T-helper 1 cell treated with Interleukin-12 subunit alpha and Interleukin-12 subunit beta and Interleukin-4 antibody, amounts not matched to agents 30 ng/mL and 1 ng/mL, for 36 hours (primary cell): ENCODE results near the gene TACC3. TPM values are rescaled to one million over a fixed set of nuclear protein-coding genes. Genes with fewer than 3 reads are reported as not detected.

Source experiments
- intact Hi-C: fragments of 100-400 bp; cut with micrococcal nuclease; formaldehyde crosslinking; loops from one replicate; pipeline ENCODE4 v1.15.1; 2024
- total RNA-seq: library from RNA; stranded (reverse); gene quantifications from 2 replicates; pipeline ENCODE4 v1.2.3, GENCODE V29; 2022

TACC3 gene
- total RNA-seq, 1 donor from 2014 or later, result 173 TPM

DNA sequence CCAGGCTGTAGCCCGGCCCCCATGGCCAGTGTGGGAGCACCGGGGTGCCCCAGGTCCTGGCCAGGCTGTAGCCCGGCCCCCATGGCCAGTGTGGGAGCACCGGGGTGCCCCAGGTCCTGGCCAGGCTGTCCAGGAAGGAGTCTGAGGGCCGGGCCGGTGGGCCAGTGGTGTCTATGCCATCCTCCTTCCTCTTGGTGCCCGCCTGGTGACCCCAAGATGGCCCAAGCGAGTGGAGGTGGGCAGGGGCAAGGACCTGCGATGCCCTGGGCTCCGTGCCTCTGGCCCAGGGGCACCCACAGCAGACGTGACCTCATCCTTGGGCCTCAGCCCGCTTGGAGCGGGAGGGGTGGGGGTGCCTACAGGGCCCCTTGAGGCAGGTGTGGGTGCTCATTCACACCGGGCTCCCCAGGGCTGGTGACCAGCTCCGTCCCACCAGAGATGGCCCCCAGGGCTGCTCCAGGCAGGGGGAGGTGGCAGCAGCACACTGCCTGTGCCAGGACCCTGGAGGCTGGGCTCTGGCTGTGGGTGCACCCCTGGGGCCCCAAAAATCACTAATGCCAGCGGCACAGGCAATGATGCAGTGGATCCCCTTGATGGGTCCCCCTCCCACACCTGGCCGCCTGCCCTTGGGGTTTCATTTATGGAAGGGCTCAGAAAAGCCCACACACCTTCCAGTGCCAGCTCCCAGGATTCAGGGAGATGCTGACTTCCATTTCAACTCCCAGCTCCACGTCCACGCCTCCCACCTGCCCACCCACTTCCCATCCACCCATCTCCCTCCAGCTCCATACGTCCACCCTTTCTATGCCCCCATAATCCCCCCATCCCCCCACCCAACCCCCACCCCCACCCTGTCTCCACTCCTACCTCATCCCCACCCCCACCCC lies 35.8 kb downstream of the TACC3 start:
- intact Hi-C loops, result no loop called here

DNA sequence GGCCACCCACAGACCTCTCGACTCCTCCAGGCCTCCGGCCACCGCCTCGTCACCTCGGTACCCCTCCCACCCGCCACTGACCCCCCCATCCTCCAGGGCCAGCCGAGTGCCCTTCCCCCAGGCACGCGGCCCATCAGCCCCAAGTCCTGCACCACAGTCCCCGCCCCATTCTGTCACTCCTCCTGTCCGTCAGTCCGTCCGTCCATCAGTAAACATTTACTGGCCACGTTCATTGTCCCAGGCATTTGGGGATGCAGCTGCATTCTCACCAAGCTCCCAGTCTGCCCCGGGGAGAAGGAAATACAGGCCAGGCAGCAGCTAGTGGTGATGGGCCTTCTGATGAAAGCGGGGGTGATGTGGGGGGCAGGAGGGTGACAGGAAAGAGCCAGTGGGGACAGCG lies 36.5 kb downstream of the TACC3 start:
- intact Hi-C loops, result no loop called here

DNA sequence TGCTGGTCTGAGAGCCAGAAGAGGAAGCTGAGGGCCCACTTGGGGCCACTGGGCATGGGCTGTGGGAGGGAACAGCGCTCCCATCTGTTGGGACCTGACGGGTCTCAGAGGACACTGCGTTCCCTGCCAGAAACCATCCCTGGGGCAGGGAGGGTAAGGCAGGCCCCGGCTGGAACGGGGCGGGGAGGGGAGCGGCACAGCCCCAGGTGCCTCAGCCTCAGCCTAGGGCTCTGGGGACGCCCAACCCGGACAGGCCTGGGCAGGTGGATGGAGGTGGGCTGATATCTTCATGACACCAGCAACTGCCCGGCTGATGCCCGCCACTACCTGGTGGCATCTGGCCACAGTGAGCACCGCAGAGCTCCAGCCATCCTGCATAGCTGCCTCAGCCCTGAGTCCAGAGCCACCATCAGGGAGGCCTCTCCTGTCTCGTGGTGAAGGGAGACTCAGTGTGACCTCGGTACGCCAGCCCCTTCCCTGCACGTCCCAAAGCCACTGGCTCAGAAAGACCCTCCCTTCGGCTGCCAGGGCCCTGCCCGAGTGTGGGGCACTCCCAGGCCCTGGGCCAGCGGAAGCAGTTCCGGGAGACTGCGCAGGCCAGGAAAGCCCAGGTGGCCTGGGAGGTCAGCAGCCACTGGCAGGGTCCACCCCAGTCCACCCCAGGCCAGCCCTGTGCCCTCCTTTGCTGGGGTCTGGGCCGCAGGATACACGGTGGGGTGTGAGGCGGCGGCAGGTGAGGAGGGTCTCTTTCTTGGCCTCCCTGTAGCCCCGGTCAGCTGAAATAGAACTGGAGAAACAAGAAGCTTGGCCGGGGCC lies 37.2 kb downstream of the TACC3 start:
- intact Hi-C loops, result no loop called here

DNA sequence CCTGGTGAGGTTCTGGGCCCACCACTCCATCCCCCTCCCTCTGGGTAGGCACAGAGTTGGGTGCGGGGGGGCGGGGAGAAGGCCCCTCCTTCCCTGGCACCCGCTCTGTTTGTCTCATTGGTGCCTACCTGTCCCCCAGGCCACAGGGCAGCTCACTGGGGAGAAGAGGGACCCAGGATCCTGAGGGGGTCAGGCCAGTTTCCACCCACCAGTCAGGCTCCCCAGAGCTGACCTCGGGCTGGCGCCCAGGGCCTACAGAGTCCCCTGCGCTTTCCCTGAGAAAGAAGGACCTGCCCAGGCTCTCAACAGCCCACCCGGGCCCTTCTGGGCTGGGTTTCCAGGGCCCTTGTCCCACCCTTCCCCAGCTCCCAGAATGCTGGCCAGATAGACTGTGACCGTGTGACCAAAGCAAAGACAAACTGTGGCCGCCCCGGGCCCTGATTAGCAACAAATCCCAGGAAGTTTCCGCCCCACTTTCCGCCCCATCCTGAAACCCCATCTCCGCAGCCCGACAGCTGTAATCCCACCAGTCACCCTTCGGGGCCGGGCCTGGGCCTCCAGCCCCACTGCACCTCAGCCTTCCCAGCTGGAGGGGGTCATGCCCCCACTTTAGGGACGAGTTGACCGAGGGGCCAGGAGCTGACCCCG lies 38.0 kb downstream of the TACC3 start:
- intact Hi-C loops, result no loop called here

DNA sequence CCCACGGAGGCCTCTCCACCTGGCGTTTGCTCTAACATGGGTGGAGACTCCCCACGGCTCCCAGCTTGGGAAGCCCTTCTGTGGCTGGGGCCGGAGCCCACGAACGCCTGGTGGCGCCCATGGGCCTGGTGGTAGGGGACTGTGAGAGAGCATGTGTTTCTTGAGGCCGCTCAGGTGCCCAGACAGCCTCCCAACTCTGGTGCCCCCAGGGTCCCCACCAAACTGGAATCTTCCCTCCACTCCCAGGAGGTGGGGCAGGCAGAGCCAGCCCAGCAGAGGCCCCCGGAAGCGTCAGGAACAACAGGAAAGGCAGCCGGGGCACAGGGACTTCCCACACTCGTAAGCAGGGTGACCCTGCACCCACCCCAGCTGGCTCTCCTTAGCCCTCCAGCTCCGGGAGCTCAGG lies 38.5 kb downstream of the TACC3 start:
- intact Hi-C loops, result no loop called here

DNA sequence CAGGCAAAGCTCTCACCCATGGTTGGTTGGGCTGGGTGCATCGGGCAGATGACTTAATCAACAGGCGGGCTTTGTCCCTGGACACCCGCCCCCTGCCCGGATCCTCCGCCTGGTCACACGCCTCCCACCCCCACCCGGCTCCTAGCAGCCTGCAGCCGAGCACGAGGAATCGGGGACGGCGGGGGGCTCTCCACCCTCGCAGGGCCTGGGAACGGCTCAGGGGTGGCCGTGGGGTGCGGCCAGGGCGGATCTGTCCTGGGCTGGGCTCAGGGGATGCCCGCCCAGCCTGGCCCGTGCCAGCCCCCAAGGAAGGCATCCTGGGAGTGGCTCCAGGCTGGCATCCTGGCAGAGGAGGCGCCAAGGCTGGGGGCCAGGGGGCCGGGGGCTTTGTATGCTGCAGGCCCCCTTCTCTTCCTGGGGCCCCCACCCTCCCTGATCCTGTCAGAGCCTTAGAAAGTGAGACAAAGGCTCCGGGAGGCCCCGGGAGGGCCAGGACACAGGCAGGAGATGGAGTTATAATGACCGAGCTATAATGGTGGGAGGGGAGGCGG lies 39.3 kb downstream of the TACC3 start:
- intact Hi-C loops, result no loop called here

DNA sequence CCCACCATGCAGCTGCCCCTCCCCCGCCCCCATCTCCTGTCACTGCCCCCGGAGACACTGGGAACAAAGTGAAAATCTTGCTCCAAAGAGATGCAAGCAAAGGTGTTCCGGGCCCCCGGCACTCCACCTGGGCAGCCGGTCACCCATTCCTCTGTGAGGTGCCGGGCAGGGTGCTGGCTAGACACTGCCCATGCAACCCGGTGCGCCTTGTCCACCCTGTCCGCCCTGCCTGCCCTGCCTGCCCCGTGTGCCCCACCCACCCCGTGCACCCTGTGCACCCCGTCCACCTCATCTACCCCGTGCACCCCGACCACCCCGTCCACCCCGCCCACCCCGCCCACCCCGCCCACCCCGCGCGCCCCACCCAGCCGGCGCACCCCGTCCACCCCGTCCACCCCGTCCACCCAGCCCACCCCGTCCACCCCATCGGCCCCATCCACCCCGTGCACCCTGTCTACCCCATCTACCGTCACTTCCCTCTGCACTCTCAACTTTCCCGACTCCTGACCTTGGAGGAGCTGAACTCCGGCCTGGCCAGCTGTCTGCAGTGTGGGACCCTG lies 39.9 kb downstream of the TACC3 start:
- intact Hi-C loops, result no loop called here

DNA sequence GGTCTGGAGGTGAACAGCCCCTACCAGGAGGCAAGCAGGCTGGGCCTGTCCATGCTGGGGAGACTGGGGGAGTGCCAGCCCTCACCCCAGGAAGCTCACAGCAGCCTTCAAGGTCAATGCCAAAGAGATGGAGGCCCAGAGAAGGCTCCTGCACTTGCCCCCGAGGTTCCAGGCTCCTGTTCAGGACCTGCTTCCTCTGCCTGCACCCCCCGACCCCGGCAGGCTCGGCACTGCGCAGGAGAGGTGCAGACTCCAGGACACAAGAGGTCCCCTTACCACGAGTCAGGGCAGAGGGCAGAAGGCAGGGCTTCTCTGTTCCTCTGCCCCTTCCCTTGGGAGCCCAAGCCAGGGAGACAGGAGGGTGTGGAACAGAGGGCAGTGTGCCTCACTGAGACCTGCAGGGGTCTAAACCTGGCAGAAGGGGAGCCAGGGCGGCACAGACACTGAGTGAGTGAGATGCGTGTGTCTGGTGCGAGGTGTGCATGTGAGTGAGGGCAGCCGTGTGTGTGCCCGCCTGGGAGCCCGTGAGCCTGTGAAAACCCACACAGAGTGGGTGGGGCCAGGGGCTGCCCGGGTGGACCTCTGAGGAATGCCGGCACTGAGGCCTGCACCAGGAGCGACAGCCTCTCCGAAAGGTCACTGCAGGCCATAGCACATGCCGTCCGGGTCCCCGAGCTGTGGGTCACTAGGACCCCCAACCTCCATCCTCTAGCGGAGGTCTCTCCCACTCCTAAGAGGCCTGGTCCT lies 41.1 kb downstream of the TACC3 start:
- intact Hi-C loops, result no loop called here

DNA sequence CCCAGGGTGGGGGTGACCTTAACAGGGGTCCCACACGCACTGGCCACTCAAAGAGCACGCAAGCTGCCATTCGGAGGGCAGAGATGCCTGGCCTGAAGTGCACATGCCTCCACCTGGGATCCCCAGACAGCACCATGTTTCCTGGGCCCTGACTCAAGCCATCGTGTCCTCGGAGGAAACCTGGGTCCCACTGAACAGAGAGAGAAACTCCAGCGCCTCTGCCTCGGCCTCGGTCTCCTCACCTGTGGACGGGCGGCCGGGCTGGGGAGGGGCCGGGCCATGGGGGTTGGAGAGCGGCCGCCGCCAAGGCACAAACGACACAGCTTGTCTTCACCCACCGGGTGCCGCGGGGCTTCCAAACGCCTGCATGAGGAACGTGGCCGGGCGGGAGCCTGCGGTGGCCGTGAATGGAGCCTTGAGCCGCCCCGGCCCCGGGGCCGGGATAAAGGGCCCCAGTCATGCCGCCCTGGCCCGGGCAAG lies 41.8 kb downstream of the TACC3 start:
- intact Hi-C loops, result no loop called here

DNA sequence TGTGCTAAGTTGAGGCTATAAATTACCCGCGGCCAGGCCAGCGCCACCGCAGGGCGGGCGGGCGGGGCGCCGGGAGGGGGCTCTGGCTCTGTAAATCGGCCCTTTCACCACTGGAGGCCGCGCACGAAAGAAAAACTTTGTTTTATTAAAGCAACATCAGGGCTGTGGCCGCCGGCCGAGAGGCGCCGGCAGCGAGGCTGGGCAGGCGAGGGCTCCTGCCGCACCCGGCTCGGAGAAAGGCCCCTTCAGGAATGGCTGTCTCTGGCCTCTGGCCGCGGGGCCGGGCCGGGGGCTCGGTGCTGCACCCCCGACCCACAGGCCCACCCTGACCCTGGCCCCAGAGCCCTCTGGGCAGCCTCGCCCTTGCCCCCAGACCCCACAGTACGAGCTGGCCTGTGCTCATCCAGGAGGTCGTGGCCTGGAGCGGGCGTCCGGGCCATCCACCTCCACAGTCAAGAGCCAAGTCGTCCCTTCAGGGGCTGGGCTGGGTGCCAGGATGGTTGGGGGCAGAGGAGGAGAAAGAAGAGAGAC lies 42.3 kb downstream of the TACC3 start:
- intact Hi-C loops, result no loop called here

DNA sequence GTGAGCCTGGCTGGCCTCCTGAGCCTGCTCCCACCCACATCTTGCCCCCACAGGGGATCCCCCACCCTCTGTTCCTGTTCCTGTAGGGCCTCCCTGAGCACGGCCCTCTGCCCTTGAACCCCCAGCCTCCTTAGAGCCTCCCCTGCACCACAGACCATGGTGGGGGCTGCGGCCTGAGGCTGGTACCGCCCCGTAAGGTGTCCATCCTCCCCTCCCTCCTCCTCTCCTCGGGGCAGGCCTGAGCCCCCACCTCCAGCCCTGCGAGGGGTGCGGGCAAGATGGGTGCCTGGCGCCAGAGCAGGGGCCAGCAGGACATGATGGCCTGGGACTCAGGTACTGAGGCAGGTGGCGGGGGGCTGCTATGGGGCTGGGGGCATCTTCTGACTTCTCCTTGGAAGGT lies 43.3 kb downstream of the TACC3 start:
- intact Hi-C loops, result no loop called here

DNA sequence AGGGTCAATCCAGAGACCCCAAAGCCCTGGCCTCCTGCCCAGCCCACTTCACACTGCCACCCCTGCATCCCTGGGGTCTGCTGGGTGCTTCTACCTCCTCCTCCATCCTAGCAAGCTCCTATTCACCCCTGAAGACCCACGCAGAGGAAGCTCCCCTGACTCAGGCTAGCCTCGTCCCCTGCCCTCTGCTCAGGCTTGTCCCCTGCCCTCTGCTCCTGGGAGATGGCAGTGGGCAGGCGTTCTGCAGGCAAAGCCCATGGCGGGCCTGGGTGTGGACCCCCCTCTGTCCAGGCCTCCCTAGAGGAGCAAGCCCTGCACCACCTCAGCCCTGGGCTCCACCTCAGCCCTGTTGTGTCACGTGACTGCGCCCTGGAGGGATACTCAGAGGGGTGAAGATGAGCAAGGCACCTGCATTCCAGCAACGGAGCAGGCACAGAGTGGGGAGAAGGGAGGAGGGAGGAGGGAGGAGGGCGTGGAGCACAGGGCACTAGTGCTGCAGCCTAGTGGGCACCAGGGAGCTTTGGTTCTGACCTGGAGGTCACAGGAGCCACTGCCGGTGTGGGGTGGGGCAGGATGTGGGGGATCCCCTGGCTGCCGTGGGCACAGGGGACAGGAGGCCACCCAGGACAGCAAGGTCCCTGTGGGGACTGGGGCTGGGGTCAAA lies 44.2 kb downstream of the TACC3 start:
- intact Hi-C loops, result no loop called here

DNA sequence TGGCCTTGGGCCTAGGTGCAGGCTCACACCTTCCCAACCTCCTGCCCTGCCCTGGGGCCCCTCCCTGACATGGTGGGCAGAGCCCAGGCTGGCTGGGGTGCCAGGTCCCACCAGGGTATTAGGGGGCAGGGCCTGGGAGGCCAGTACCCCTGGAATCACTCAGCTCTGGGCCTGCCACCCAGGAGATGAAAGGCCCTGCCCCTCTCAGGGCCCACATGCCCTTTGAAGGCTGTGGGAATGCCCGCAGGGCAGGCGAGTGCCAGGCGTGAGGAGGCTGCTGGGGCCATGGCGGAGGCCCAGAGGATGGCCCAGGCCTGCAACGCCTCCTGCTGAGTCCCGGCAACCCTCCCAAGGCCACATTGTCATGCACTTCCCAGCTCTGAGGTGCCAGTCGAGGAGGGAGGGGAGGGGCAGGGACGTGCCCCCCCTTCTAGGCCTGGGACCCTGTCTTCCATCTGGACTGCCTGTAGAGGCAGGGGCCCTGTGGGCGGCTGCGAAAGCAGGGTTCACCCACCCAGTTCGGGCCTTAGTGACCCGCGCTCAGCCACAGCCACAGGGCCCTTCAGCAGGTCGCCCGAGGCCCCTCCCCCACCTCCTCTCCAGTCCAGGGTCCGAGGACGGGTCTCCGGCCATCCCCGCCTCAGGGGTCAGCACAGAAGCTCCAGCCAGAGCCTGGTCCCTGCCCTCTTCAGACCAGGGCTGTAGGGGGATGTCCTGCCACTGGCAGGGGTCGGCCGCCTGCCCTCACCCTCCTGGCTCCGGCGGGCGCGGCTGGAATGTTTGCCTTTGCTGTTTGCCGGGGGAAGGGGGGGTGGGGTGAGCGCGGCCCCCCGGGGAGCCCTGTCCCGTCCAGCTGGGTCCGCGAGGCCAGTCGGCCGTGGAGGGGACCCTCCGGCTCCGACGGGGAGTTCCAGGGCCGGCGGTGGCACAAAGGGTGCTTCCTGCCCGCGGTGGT lies 45.1 kb downstream of the TACC3 start:
- intact Hi-C loops, result loop anchor here (1.0 kb wide), 1 partner anchor 27 kb away; the partner anchor contains the start of gene FGFR3

DNA sequence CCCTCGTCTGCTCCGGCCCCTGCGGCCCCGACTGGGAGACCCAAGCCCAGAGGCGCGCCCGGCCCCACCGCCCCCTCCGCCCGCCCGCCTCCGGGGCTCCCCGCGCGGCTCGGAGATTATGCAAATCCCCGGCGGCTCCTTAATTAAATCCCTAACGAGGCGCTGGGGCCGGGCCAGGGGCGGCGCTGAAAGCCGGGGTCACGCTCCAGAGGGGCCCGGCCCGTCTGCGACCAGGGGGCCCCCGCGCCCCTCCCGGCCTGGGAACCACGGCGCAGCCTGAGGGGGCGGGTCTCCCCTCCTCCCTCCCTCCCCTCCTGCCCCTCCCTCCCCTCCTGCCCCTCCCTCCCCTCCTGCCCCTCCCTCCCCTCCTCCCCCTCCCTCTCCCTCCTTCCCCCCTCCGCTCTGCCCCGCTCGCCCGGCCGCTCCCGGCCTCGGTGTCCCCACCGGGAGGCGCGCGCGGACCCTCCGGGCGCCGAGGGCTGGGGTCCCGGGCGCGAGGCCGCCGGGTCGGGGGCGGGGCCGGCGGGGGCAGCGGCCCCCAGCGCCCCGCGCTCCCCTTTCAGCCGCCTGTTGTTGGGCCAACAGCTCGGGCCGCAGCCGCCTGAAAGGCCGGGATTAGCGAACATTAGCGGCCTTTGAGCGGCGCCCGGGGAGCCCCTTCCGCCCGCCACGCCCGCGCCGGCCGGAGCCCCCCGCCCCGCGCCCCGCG lies 45.9 kb downstream of the TACC3 start:
- intact Hi-C loops, result loop anchor here (1.0 kb wide), 1 partner anchor 26 kb away; the partner anchor contains the start of gene FGFR3

DNA sequence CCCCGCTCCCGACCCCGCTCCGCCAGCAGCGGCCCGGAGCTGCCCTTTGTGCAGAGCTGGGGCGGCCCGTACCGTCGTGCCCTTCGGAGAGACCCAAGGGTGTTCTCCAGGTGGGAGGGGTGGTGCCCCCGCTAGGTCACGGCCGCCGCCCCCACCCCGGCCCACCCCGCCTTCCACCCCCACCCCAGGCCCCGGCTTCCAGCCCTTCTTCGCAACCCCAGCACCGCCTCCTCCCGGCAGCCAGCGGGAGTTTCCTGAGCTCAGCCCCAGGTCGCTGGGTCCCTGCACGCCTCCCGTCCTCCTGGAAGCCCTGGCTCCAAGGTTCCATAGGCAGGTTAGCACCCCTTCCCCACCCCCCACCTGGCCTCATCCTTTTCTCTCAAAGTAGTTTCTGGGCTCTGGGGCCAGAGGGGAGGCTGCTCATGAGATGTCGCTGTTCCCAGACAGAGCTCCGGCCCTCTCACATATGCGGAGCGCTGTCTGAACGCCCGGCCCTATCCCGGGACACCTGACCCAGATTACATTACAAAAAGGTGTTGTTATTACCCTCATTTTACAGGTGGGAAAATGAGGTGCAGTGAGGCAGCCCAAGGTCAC lies 46.5 kb downstream of the TACC3 start:
- intact Hi-C loops, result loop anchor here (1.0 kb wide), 1 partner anchor 25 kb away; the partner anchor contains the start of gene FGFR3

DNA sequence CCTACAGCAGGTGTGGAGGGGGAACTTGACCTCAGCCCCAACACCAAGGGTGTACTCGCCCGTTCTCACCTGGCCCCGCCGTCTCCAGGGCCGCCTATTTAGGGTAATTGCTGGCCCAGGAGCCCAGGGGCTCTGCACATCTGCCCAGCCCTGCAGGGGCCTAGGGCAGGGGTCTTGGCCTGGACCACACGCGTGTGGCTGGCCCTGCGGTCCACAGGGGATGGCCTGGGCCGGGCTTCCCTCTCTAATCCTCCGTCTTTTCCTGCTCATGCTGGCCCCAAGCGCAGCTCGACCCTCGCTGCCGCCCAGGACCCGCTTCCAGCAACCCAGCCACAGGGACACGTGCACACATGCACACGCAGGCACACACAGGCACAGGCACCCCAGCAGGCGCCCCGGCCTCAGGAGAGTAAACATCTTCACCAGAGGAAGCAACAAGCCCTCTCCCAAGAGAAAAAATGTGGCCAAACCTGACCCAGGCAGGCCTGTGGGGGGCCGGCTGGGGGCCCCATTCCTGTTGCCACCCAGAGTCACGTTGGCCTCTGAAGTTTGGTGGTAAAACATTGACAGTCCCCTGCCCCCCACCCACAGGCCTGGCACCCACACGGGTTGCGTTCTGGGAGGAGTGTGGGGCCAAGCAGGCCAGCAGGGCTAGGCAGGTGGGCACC lies 47.2 kb downstream of the TACC3 start:
- intact Hi-C loops, result no loop called here

DNA sequence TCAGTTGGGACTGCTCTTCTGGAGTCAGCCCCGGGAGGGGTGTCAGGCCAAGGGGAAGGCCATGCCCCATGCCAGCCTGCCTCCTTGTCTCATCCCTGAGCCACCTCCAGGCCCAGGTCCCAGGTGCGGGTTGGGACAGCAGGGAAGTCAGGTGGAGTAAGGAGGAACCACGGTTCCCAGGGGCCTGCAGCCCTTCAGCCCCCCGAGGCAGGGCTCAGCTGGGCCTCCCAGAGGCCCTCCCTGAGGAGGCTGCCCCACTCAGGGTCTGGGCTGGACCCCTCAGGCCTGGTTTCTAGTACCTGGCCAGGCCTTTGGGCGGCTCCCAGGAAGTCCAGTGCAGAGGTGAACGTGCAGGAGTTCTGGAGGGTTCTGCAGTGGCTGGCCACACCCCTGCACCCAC lies 48.4 kb downstream of the TACC3 start:
- intact Hi-C loops, result no loop called here
